NCI-H2227 (cell line): Measurements from ENCODE around the gene BARX1.

ENCODE experiments used
- DNase-seq: peaks from one replicate; lab custom pipeline; 2025; ENCODE audit not compliant: unreplicated experiment; lab: John Stamatoyannopoulos, UW

The BARX1 gene

GRCh38 chr9:93902780-93903655, 52.1 kb downstream of the BARX1 start:
- DNase-seq = no peak

DNA sequence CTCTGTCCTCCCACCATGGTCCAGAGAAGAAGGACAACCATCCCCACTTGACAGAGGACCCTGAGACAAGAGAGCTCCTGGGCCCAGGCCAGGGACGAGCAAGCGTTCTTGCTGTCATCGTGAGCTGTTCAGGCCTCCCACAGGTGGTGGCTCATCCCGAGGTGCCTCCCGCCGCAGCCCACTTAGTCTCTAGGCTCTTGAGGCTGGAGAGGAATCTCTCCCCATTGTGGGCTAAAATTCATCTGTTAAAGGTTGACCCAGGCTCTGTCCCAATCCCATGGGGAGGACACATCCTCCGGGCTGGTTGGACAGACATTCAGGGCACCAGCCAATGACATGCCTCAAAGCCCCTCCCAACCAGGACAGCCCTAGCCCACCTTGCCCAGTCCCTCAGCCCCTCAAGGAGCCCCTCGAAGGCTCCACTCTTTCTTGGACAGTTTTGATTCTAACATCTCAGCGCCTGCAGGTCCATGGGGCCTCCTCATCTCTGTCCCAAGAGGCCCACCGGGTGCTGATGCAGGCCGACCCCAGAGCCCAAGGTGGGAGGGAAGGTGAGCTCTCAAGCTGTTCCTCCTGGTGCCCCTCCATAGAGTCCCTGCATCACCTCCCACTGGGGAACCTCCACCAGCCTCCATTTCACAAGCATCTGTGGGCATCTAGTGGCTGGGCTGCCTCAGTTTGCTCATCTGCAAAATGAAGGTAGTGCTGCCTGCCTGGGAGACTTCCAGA, 52.9 kb downstream of the BARX1 start:
- no peak for DNase-seq
